Sigmoid colon (tissue), 7 donors: Measurements from ENCODE around the gene HMGCS2. TPM values are rescaled to one million over a fixed set of nuclear protein-coding genes. Genes with fewer than 3 reads are reported as not detected.

Experiments
- DNase-seq: peaks from one replicate; pipeline ENCODE4 v3.0.0-alpha.2; 2019
- H3K27ac ChIP-seq, 4 donors: fragments of 200-600 bp; sonication (generic); one replicate each; pipeline ENCODE4 v1.5.1; 2016 to 2019; ENCODE audit warnings: mild to moderate bottlenecking in 1 of 4
- H3K27me3 ChIP-seq, 3 donors: fragments of 200-600 bp; sonication (generic); one replicate each; pipeline ENCODE4 v1.5.1; 2019; ENCODE audit warnings: mild to moderate bottlenecking in 1 of 3
- H3K36me3 ChIP-seq, 4 donors: fragments of 200-600 bp; sonication (generic); one replicate each; pipeline ENCODE4 v1.5.1; 2016 to 2019
- H3K4me1 ChIP-seq, 4 donors: fragments of 200-600 bp; sonication (generic); one replicate each; pipeline ENCODE4 v1.5.1; 2017 to 2019
- H3K4me3 ChIP-seq, 4 donors: fragments of 200-600 bp; sonication (generic); one replicate each; pipeline ENCODE4 v1.5.1; 2017 to 2019; ENCODE audit warnings: mild to moderate bottlenecking in 2 of 4, moderate library complexity in 1 of 4
- H3K9me3 ChIP-seq, 4 donors: fragments of 200-600 bp in 3 of 4; sonication (generic) in 3 of 4; one replicate each; pipeline versions ENCODE4 v1.5.1 to v1.6.1; 2013 to 2019
- EP300 ChIP-seq, 4 donors: sonication (generic); formaldehyde crosslinking; IDR thresholded peaks; one replicate each; pipeline ENCODE4 v1.6.1; 2017; ENCODE audit warnings: antibody characterized with exemption in 4 of 4
- POLR2A ChIP-seq, 2 donors: fragments of 450-650 bp; IDR thresholded peaks; one replicate each; pipeline ENCODE4 v1.6.1; 2016; ENCODE audit warnings: antibody characterized with exemption in 2 of 2, mild to moderate bottlenecking in 2 of 2, moderate library complexity in 2 of 2
- POLR2AphosphoS5 ChIP-seq, 4 donors: sonication (generic); formaldehyde crosslinking; IDR thresholded peaks; one replicate each; pipeline ENCODE4 v1.6.1; 2017; ENCODE audit warnings: antibody characterized with exemption in 4 of 4
- WGBS, 2 donors: extraction: QIAGEN DNeasy Blood & Tissue Kit; methylation state at CpG; one replicate each; pipeline ENCODE4 v1.1.7; 2013; 5-methylcytosine and 5-hydroxymethylcytosine counted together
- intact Hi-C: fragments of 100-400 bp; cut with DNase I; formaldehyde crosslinking; loops from one replicate; pipeline ENCODE4 v1.15.1; 2023
- polyA plus RNA-seq, 3 donors: library from polyadenylated mRNA; stranded (reverse); fragments of 200-250 nt; gene quantifications; one replicate each; pipeline ENCODE4 v1.2.3, GENCODE V29; 2013
- total RNA-seq, 4 donors: library from RNA; depleted of rRNA; stranded (reverse); fragments of >200 nt; gene quantifications; one replicate each; pipeline ENCODE4 v1.1.0, GENCODE V29; 2016
- TF ChIP-seq, protein P1 (sequence below), 4 experiments: fragments of 450-650 bp in 3 of 4; fragments of 200-600 bp in 1 of 4; IDR thresholded peaks; one replicate each; pipeline ENCODE4 v1.5.1; 2016 to 2019; ENCODE audit warnings: antibody characterized with exemption in 4 of 4, mild to moderate bottlenecking in 3 of 4, moderate library complexity in 2 of 4
- donor health status: healthy with polysubstance abuse.
- donor health status: Bipolar disorder and iron deficiency.
- donor health status: healthy.

Gene HMGCS2
- total and polyA plus RNA-seq, 7 donors, result 2.8 to 607 (median 165) TPM; not detected in 3

DNA sequence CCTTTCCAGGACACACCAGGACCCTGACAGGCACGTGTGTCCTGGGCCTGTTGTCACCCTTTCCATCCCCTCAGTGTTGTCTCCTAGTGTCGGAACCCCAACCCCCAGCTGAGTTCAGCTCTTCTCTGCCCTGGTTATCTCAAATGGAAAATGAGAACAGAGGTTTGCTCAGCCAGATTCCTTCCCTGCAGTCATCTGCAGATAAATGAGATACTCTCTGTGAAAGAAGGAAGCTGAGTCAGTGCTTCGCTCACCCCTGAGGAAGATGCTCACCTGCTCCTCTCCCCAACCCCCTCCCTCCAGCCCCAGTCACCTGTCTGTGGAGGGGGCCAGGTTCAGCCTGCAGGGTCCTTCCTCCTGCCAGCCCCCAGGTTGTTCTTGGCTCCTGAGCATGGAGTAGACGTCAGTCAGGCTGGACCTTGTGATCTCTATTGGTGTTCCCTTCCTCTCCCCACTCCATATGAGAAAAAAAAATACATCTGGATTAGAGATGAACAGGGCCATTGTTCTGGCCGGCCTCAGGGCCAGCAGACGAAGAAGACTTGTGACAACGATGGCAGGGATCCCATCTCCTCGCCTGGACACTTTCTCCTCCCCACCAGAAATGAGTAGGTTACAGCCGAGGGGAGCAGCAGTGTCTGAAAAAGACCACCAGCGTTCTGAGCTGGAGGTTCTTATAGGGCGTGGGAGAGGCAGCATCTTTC, 36.1 kb downstream of the HMGCS2 start:
- Histone ChIP-seq H3K4me3 (no peak overlapping the region), H3K27me3 (no peaks in the 10 kb centered on the region), H3K9me3 (no peaks in the 10 kb centered on the region), H3K27ac (no peak overlapping the region), H3K36me3 (peaks cover 0 to 52% (median 10%) of the 10 kb centered on the region in 4 donors), H3K4me1 (no peaks in the 10 kb centered on the region)
- intact Hi-C loops, result no loop called here
- TF ChIP-seq, protein P1, sequence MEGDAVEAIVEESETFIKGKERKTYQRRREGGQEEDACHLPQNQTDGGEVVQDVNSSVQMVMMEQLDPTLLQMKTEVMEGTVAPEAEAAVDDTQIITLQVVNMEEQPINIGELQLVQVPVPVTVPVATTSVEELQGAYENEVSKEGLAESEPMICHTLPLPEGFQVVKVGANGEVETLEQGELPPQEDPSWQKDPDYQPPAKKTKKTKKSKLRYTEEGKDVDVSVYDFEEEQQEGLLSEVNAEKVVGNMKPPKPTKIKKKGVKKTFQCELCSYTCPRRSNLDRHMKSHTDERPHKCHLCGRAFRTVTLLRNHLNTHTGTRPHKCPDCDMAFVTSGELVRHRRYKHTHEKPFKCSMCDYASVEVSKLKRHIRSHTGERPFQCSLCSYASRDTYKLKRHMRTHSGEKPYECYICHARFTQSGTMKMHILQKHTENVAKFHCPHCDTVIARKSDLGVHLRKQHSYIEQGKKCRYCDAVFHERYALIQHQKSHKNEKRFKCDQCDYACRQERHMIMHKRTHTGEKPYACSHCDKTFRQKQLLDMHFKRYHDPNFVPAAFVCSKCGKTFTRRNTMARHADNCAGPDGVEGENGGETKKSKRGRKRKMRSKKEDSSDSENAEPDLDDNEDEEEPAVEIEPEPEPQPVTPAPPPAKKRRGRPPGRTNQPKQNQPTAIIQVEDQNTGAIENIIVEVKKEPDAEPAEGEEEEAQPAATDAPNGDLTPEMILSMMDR (IDR thresholded peaks at IDR 0.05), result no peak
- no peak for TF ChIP-seq POLR2AphosphoS5 (IDR thresholded peaks at IDR 0.05)
- TF ChIP-seq POLR2A (IDR thresholded peaks at IDR 0.05), result no peak
- TF ChIP-seq EP300 (IDR thresholded peaks at IDR 0.05), result no peak
- no peak for DNase-seq
- 83 to 90% methylated on average over 11 of the region's 11 CpGs for WGBS, 2 donors

DNA sequence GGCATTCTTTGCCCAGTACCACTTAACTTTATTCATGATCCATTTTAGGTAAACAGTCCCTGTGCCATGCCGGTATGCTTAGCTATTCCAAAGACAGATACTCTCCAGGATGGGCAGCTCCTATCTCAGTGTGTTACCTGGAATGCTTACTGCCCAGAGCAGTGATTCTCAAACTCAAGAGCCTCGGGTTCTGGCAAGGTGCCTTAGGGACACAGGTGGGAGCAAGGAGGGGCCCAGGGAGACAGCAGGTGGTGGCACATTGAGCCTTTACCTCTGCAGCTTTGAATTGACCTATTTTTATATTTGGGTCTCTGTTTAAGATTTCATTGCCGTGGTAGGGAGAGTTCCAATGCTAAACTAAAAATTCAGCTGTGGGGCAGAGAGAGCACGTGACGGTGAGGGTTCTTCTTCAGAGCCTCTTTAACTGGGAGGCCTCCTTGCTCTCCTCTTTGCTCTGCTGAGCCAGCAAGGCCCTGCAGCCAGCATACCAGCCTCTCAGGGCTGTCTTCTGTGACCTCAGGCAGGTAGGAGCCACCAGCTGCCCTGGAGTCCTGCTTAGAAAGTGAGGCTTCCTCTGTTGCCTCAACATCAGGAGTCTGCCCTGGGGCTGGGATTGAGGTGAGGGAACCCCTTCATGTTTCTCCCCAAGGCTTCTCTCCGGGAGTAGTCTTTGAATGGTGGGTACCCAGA, 36.8 kb downstream of the HMGCS2 start:
- H3K36me3 ChIP-seq, result peaks cover 0 to 56% (median 10%) of the 10 kb centered on the region in 4 donors

DNA sequence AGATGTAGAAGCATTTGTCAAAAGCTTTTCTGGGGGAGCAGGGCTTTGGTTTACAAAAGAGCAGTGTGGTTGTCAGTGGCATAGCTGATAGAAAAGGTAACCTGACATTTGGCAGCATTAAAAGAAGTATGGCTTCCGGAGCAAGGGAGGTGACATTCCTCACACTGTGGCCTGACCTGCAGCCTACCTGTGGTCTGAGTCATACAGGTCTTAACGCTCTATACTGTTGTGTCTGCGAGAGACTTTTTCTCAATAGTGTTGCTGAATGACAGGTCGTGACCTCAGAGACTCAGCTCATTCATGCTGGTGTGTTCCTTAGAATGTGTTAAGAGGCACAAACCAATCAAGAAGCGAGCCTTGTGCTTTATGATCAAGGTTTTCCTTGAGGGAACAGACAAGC, 37.6 kb downstream of the HMGCS2 start:
- no peaks in the 10 kb centered on the region for H3K4me1 ChIP-seq
- DNase-seq, result no peak
- 90 to 94% methylated on average over 5 of the region's 5 CpGs for WGBS, 2 donors
- H3K4me3 ChIP-seq, result no peak overlapping the region
- no peak overlapping the region for H3K27ac ChIP-seq
- H3K27me3 ChIP-seq, result no peaks in the 10 kb centered on the region
- H3K36me3 ChIP-seq, result peaks cover 0 to 58% (median 10%) of the 10 kb centered on the region in 4 donors
- intact Hi-C loops, result no loop called here
- no peaks in the 10 kb centered on the region for H3K9me3 ChIP-seq
- TF ChIP-seq POLR2A (IDR thresholded peaks at IDR 0.05) (no peak), POLR2AphosphoS5 (IDR thresholded peaks at IDR 0.05) (no peak), EP300 (IDR thresholded peaks at IDR 0.05) (no peak)
- TF ChIP-seq, protein P1 (IDR thresholded peaks at IDR 0.05), result no peak

More for the DNA sequence above, 36.8 kb downstream of the HMGCS2 start:
- H3K4me3 ChIP-seq, result no peak overlapping the region
- no peaks in the 10 kb centered on the region for H3K27me3 ChIP-seq
- no peak for TF ChIP-seq POLR2AphosphoS5 (IDR thresholded peaks at IDR 0.05)
- TF ChIP-seq EP300 (IDR thresholded peaks at IDR 0.05), result no peak
- TF ChIP-seq, protein P1 (IDR thresholded peaks at IDR 0.05), result no peak
- TF ChIP-seq POLR2A (IDR thresholded peaks at IDR 0.05), result no peak
- no peaks in the 10 kb centered on the region for H3K4me1 ChIP-seq
- 87 to 93% methylated on average over 6 of the region's 6 CpGs for WGBS, 2 donors
- no peaks in the 10 kb centered on the region for H3K9me3 ChIP-seq
- intact Hi-C loops, result no loop called here
- H3K27ac ChIP-seq, result no peak overlapping the region
- no peak for DNase-seq

DNA sequence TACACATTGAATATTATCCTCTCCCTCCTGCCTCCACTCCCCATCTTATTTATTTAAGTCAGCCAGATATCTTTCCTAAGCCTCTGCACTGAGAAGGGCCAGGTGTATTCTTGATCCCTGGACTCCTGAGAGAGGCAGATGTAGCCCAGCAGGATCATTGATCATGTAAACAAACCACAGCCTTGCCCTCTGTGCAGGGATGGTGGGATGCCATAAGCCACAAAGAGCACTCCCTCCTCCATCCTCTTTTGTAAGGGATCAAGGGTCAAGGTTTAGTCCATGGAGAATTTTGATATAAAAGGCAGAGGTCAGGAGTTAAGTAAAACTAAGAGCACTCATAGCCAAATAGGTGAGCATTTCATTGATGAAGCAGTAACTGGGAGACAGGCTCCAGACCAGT, 39.7 kb downstream of the HMGCS2 start:
- Histone ChIP-seq H3K27me3 (no peaks in the 10 kb centered on the region), H3K9me3 (no peaks in the 10 kb centered on the region), H3K4me3 (no peak overlapping the region), H3K4me1 (no peaks in the 10 kb centered on the region), H3K36me3 (peaks cover 0 to 57% (median 5%) of the 10 kb centered on the region in 4 donors), H3K27ac (no peak overlapping the region)
- DNase-seq, result no peak
- intact Hi-C loops, result no loop called here
- TF ChIP-seq POLR2AphosphoS5 (IDR thresholded peaks at IDR 0.05), result no peak
- TF ChIP-seq POLR2A (IDR thresholded peaks at IDR 0.05), result no peak
- TF ChIP-seq, protein P1 (IDR thresholded peaks at IDR 0.05), result no peak
